Cerebellar nuclear complex (tissue), 1 donor: Measurements from ENCODE around the gene FOXI2.

ENCODE experiments used
- DNase-seq, 2 experiments: peaks; one replicate each; lab custom pipeline; 2025; lab: John Stamatoyannopoulos, UW

FOXI2 gene

DNA sequence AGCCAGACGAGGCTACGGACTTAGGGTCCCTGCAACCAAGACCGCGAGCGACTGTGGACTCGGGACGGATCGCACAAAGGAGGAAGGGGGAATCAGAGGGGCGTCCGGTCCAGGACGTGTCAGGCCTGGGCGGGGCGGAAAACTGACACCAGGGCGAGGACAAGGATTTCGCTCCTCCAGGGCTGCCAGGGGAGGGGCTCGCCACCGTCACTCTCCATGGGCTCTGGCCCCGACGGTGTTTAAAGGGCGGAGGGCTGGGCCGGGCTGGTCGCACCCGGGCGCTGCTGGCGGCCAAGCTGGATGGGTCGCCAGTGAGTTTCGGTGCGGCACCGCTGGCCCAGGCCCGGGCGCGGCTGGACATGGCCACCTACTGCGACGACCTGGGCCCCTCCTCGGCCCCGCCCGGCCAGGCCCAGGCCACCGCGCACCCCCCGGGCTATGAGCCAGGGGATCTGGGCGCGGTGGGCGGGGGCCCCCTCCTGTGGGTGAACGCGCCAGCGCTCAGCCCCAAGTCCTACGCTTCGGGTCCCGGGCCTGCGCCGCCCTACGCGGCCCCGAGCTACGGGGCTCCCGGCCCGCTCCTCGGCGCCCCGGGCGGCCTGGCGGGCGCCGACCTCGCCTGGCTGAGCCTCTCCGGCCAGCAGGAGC lies at the start of gene FOXI2:
TSS of gene FOXI2 (plus strand) at position 271 of the 648 bp plus-strand sequence. CDS start at position 360, 89 bp downstream.
- no peak for DNase-seq

DNA sequence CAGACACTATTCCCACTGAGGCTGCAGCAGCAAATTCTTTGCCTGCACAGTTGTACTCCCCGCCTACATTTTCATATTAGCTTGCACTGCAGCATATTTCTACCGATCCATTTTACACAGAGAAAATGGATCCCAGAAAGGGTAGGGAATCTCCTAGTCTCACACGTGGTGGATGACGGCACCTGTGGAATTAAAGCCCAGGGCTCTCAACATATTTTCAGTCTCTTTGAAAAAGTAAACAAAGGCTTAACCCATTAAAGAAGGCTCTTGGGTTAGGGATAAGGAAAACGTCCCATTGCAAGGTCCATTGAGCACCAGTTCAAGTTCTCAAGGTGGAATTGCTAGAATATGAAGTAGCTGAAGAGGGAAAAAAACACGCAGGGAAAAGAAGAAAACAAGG lies 49.4 kb upstream of the FOXI2 start:
- DNase-seq, result no peak

DNA sequence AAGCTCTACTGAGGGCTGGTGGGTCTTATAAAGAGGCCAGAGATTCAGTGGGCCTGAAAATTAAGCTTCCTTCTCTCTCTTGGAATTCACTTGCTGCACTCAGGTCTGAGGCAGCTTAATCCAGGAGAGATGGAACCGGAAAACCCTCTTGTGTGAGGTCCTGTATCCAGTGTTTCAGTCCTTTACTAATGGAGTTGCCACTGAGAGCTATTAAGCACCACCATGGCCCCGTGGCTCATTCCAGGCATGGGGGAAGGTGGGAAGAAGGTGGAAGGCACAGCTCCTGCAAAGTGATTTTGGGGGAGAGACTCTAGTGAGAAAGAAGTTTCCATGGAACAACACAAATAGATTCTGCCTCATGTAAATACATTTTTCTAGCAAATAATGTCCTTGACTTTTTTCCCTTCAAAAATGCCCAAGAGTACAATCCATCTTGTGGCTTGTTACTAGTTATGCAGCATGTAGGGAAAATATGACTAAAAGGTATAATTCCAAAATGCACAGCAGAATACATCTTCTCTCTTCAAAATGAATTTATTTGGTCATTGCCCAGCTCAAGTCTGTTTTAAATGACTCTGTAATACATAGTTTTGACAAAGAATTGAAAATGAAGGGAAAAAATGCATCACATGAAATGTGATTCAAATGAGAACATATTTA lies 46.7 kb upstream of the FOXI2 start:
- DNase-seq, result no peak

DNA sequence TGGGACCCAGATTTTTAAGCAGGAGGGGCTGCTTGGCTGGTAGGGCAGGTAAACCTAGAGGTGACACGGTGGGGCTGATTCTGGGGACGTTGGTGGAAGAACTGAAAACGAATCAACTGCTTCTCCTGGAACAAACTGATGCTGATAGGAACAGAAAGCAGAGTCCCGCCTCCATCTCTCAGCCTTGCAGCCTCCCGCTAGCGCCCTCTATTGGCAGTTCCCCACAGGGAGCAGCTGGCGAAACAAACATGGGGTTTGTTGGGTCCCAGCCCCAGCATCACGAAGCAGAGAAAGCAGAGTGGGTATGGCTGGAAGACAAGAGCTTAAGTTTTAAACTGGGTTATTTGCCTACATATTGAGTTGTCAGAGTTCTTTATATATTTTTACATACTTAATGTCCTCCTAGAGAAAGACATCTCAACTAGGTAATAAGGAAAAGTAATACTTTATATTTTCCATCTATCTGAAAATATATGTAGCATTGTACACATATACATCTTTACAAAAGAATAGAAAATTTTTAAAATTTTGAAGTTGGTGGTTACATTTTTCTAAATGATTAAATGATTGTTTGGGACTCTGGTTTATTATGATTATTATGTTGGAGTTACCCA lies 42.3 kb upstream of the FOXI2 start:
- no peak for DNase-seq

DNA sequence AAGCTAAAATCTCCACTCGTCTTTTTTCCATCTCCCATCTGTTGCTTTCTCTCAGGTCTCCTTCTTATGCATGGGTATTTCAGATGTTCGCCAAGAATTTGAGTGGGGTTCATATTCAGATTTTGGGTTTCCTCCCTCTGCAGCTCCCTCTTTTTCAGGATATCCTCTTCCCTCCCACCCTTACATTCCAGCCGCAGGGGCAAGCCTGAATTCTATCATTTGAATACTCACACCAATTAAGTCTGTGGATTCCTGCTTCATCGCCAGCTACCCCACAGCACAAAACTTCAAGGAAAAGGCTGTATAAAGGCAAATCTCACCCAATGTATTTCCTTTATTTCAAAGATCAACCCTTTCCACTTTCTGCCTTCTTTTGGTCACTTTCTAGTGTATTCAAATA lies 41.6 kb upstream of the FOXI2 start:
- no peak for DNase-seq

DNA sequence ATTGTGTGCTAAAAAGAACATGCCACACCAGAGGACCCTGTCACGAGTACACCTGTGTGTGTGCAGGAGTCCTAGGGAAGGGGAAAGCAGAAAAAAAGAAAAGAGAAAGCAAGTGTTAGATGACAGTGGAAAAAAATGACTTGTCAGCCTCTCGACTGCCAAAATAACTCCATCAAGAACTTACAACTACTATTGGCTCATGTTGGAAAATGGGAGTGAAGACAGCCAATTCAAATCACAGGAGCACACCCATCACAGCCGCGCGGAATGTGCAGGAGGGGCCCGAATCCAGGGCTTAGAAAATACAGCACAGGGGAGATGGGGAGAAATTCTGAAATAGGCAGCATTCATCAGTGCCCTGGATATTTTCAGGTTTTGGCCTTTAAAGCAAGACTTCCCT lies 38.1 kb upstream of the FOXI2 start:
- DNase-seq, result no peak

DNA sequence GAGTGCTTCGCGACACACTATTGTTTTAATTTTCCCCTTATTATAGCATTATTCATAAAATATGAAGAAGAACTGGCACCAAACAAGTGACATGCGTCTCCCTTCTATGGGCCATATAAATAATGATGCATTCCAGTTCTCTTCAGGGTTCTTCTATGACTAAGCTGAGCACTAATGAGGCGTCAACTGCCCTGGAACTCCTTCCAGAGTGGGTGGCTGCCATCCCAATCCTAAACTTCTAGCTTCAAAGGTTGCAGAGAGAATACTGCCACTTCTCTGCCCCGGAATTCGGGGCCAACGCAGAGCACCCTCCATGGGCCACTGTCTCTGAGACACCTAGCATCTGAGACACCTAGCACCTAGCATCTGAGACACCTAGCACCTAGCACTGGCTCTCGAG lies 37.7 kb upstream of the FOXI2 start:
- no peak for DNase-seq

DNA sequence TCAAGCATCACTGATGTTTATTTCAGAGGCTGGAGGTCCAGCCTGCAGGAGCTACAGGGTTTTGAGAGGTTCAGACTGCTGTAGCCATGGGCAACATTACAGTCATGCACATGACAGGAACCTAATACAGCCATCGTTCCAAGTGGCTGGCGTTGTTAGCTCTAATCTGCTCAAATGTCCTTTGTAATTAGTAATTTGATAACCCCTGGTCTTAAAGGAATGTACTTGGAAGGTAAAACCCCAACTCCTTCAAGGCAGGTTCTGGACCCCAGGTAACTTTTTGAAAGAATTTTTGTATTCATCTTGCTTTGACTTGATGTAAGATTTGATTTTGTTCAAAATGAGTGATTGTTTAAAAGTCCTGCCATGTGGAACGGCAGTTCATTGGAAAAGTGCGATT lies 34.7 kb upstream of the FOXI2 start:
- no peak for DNase-seq

DNA sequence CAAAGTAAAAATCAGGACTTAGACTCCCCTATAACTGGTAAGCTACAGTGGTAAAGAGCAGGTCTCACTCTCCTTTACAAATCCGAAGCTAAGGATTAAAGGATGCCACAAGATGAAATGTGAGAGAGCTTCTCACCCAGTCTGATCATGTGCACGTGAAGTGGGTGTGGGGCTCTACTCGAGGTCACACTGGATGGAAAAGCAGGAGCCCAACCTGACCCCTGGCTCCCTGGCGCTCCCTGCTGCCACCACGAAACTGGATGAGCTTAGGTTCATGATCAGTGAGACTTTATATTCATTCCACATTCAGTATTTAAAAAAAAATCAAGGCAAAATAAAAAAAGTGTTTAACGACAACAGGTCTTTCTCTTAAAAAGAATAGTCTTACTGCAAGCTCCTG lies 21.7 kb upstream of the FOXI2 start:
- no peak for DNase-seq

DNA sequence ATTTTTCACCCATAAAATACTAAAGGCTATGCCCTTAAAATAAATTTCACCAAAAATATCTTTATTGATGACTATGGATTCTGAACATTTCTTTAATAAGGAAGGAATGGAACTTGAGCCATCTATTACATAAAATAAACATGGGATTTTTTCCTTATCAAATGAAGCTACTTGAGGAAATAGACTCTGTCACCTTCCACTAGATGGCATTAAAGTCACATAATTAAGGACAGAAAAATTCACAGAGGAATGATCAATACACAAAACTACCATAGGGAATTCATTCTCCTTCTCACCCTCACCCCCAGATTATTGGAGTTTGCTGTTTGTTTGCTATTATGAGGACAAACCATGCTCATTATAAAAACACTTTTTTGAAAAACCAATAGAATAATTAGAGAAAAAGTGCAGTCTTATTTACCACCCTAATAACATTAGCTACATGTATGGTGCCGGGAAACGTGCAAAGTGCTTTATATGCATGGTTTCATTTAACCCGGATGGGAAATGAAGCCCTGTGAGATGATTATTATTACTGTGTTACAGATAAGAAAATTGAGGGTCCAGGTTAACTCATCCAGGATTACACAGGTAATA lies 21.1 kb upstream of the FOXI2 start:
- no peak for DNase-seq

DNA sequence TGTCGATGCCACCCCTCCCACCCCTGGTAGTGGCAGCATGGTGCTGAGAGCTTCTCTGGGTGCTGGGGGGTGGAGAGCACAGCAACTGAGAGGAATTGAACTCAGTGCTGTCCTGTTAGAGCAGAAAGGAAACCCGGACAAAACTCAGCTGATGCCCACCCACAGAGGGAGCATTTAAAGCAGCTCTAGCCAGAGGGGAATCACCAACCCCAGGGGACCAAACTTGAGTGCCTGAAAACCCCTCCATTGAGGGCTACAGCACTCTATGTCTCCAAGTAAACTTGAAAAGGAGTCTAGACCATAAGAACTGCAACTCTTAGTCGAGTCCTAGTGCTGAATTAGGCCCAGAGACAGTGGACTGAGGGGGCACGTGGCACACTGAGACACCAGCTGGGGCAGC lies 16.8 kb upstream of the FOXI2 start:
- DNase-seq, result no peak

DNA sequence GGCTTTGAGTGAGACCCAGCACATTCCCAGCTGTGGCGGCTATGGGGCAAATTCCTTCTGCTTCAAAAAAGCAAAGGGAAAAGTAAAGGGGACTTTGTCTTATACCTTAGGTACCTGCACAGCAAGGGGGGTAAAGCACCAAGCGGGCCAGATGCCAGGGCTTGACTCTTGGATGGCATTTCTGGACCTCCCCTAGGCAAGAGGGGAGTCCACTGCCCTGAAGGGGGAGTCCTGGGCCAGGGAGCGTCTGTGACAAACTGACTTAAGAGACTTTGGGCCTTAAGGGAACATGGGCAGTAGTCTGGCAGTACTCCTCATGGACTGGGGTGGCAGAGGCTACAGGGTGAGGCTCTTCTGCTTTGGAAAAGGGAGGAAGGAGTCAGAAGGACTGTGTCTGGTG lies 16.1 kb upstream of the FOXI2 start:
- no peak for DNase-seq

DNA sequence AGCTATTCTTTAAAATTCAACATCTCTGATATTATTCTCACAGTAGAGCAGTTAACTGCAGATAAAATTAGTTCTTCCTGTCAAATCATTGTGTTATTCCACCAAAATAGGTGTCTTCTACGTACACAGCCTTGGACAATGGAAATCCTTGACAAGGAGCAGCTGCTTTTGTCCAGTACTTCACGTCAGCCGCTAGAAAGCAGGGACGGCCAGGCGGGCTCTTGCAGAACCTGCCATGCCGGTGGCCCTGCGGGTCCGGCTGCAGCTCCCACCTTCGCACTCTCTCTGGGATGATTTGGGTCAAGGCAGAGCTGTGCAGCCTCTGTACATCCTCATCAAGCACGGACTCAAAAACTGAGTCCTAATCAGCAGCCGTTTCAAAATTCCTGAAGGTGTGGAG lies 2.2 kb upstream of the FOXI2 start:
- no peak for DNase-seq

DNA sequence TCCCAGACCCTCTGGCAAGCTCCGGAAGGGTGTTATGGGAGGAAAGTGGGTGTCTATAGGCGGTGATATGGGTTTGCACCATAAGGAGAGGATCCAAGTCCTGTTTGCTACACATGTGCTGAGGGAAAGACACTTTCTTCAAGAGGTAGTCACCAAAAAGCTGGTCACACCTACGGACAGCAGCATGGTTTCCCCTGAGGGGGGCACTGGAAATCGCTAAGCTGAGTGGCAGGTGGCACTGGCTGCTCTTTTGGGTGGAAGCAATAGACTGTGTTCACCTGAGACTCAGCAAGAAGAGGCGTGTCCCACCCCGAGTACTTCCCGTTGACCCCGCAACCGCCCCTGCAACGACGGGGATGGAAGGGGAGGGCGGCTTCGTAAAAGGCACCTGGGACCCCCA lies 1.8 kb upstream of the FOXI2 start:
- no peak for DNase-seq

DNA sequence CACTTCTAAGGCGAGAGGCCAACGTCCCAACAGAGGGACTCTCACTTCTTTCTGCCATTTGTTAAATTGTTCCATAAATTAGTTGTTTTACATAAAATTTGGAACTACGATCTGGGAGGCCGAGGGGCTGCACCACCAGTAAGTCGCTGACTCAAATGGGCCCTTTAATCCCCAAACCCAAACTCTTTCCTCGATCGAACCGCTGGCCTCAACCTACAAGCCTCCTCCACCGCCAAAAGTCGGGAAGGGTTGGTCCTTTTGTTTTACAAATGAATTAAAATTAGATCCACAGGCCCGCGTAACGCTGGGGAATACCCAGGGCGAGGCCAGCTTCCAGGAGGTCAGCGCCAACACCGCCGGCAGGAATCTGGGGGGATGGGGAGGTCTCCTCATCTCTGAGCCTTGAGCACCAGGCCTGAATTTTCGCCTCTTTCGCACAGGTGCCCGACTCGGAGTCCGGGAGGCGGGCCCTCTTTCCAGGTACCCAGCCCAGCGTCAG lies 1.2 kb upstream of the FOXI2 start:
- no peak for DNase-seq

DNA sequence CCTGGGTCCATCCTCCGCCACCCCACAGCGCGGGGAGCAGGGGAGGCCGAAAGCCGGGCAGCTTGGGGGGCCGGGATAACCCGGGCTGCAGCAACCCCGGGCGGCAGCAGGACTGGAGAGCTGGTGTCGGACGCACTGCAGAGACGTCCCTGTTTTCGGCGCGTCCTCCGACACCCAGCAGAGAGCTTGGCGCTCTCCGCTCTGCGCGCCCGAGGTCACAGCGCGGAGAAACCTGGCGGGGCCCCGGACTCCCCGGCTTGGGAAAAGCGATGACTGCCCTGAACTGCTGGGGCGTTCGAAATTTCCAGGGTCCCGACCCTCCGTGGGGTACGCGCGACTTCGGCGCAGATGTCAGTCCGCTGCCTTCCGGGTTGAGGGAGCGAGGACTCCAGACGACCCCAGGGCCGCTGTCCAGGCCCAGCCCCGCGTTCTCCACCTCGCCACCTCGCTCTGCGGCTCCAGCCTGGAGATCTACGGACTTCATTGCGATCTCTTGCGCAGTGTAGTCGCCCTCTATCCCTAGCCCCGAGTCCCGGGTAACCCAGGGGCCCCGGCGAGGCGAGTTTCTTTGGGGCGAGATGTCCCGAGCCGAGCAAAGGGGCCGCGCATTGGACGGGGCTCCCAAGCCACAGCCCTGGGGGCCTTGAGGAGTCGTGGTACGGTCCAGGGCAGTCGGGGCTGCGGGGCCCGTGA lies 617 bp upstream of the FOXI2 start:
- no peak for DNase-seq

DNA sequence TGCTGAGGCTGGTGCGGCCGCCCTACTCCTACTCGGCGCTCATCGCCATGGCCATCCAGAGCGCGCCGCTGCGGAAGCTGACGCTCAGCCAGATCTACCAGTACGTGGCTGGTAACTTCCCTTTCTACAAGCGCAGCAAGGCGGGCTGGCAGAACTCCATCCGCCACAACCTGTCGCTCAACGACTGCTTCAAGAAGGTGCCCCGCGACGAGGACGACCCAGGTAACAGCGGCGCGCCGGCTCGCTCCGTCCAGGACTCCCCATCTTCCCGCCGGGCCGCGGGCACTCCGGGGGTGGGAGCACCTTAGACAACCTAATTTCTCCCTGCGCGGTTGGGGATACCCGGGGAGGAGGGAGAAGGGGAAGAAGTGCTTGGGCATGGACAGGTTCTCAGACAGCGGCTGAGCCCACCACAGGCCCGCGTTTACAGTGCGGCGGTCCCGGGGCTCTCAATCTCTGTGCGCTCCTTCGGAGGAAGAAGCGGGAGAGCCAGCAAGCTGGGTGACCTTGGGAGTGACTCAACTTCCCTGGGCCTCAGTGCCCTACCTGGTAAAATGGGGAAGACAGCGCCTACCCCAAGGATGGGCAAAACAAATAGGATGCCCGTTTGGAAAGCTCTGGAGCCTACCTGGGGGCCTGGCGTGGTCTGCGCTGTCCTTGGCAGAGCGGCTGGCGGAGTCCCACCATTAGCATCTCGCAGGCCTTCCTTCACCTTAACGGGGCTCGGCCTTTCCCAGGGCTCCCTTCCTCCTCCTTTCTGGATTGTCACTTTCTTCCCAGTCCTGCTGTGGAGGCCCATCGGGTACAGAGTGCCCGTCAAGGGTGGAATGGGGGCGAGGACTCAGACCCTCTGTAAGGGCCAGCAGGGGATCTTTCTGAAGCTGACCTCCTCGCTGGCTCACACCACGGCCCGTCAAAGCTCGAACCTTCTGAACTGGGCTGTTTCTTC lies 852 bp downstream of the FOXI2 start:
- DNase-seq, result no peak

DNA sequence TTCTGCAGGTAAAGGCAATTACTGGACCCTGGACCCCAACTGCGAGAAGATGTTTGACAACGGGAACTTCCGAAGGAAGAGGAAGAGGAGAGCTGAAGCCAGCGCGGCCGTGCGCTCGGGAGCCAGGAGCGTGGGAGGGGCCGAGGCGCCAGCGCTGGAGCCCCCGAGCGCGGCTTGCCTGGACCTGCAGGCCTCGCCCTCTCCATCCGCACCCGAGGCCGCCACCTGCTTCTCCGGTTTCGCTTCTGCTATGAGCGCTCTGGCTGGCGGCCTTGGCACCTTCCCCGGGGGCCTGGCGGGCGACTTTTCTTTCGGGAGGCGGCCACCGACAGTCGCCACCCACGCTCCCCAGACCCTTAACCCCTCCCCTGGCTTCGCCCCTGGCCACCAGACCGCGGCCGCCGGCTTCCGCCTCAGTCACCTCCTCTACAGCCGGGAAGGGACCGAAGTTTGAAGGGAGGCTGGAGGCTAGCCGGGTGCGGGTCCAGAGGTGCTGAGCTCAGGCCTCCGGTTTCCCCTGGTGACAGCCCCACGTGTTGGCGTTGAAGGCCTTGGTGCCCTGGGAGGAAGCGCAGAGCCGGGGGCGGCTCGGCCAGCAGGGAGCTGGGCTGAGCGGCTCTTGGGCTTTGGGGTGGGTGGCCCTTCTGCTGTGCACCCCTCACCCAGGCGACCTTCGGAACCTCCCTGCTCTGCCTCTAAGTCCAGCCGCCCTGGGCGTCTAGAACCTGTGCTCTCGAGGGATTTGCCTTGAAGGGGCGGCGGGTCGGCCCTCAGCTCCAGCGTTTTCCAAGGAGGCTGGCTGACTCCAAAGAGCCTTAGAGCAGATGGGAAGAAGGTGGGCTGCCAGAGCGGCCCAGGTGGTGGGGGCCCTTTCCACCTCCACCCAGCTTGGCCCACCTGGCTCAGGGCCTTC lies 1.8 kb downstream of the FOXI2 start:
- no peak for DNase-seq

DNA sequence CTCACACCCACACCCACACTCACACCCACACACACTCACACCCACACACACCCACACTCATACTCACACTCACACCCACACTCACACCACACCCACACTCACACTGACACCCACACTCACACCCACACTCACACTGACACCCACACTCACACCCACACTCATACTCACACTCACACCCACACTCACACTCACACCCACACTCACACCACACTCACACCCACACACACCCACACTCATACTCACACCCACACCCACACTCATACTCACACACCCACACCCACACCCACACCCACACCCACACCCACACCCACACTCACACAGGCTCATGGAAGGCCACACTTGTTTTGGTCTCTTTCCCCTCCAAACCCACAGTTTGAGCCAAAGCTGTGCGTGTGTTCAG lies 2.9 kb downstream of the FOXI2 start:
- DNase-seq, result no peak

DNA sequence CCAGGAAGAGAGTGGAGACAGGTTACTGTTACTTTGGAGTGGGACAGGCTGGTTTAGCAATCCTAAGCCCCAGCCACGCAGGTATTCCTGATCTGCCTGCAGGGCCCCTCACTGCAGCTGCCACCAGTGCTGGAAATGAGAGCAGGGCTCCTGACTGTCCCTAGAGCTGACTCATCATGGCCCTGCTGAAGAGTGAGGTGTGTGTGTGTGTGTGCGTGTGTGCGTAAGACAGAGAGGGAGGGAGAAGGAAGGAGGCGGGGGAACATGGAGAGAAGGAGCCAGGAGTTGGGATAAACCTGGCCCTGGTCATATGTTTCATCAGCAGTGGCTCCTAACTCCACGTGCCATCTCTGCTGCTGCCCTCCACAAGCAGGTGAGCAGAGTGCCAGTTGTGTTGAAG lies 3.6 kb downstream of the FOXI2 start:
- DNase-seq, result no peak
